H9 (cell line): Measurements from ENCODE around the gene SPATA18. TPM values are rescaled to one million over a fixed set of nuclear protein-coding genes. Genes with fewer than 3 reads are reported as not detected.
"Not testable (repeated sequence)": the region's sequence is repeated elsewhere in the genome, so short reads cannot be mapped to it uniquely, and the experiment has no call there.

Experiments
- DNase-seq: peaks from one replicate; pipeline ENCODE4 v3.0.0-alpha.2; 2017
- H2AFZ ChIP-seq: one replicate; pipeline ENCODE4 v1.6.1; 2013; ENCODE audit warnings: mild to moderate bottlenecking, low read length, control low read depth, moderate library complexity
- H2AK5ac ChIP-seq: 2 replicates; pipeline ENCODE4 v1.6.1; 2013; ENCODE audit warnings: low read length, control low read depth, mixed read lengths; ENCODE audit not compliant: insufficient read length
- H2BK120ac ChIP-seq: one replicate; pipeline ENCODE4 v1.6.1; 2013; ENCODE audit warnings: low read depth, mild to moderate bottlenecking, low read length, control low read depth, inconsistent platforms; ENCODE audit not compliant: poor library complexity, severe bottlenecking
- H2BK12ac ChIP-seq: 2 replicates; pipeline ENCODE4 v1.6.1; 2013; ENCODE audit warnings: low read length, control low read depth, mixed read lengths, low read depth; ENCODE audit not compliant: insufficient read length
- H2BK15ac ChIP-seq: 2 replicates; pipeline ENCODE4 v1.6.1; 2013; ENCODE audit warnings: low read depth, low read length, control low read depth
- H2BK20ac ChIP-seq: one replicate; pipeline ENCODE4 v1.6.1; 2013; ENCODE audit warnings: low read depth, mild to moderate bottlenecking, low read length, control low read depth, inconsistent platforms; ENCODE audit not compliant: poor library complexity, severe bottlenecking
- H2BK5ac ChIP-seq: 2 replicates; pipeline ENCODE4 v1.6.1; 2013; ENCODE audit warnings: low read length, control low read depth, mixed read lengths; ENCODE audit not compliant: insufficient read length
- H3K14ac ChIP-seq: 2 replicates; pipeline ENCODE4 v1.6.1; 2013; ENCODE audit warnings: low read length, control low read depth; ENCODE audit not compliant: insufficient read depth
- H3K18ac ChIP-seq: 2 replicates; pipeline ENCODE4 v1.6.1; 2013; ENCODE audit warnings: low read depth, mild to moderate bottlenecking, mixed read lengths, low read length, control low read depth; ENCODE audit not compliant: insufficient read length
- H3K23ac ChIP-seq: 2 replicates; pipeline ENCODE4 v1.6.1; 2013; ENCODE audit warnings: low read length, control low read depth, mixed read lengths, low read depth; ENCODE audit not compliant: insufficient read length
- H3K23me2 ChIP-seq: 2 replicates; pipeline ENCODE4 v1.6.1; 2013; ENCODE audit warnings: low read depth, mild to moderate bottlenecking, mixed read lengths, low read length, control low read depth; ENCODE audit not compliant: insufficient read length, poor library complexity, severe bottlenecking
- H3K27ac ChIP-seq: 2 replicates; pipeline ENCODE4 v1.5.1; 2013; ENCODE audit warnings: low read length, control low read depth, mixed read lengths, low read depth; ENCODE audit not compliant: insufficient read length
- H3K27me3 ChIP-seq: 2 replicates; pipeline ENCODE4 v1.6.1; 2013; ENCODE audit warnings: low read length, control low read depth, inconsistent platforms; ENCODE audit not compliant: insufficient read depth
- H3K4ac ChIP-seq: 2 replicates; pipeline ENCODE4 v1.6.1; 2013; ENCODE audit warnings: low read depth, mild to moderate bottlenecking, control low read depth, inconsistent platforms, low read length, moderate library complexity
- H3K4me1 ChIP-seq: 2 replicates; pipeline ENCODE4 v1.6.1; 2013; ENCODE audit warnings: low read length, control low read depth, inconsistent platforms; ENCODE audit not compliant: insufficient read depth
- H3K4me2 ChIP-seq: 2 replicates; pipeline ENCODE4 v1.6.1; 2013; ENCODE audit warnings: low read length, control low read depth, mixed read lengths; ENCODE audit not compliant: insufficient read length, insufficient read depth
- H3K56ac ChIP-seq: 2 replicates; pipeline ENCODE4 v1.6.1; 2013; ENCODE audit warnings: low read depth, mild to moderate bottlenecking, mixed read lengths, low read length, control low read depth; ENCODE audit not compliant: insufficient read length
- H3K79me1 ChIP-seq: 2 replicates; pipeline ENCODE4 v1.6.1; 2013; ENCODE audit warnings: low read depth, mild to moderate bottlenecking, moderate library complexity, low read length, control low read depth, inconsistent platforms; ENCODE audit not compliant: insufficient read depth, poor library complexity, severe bottlenecking
- H3K79me2 ChIP-seq: 2 replicates; pipeline ENCODE4 v1.6.1; 2013; ENCODE audit warnings: low read length, control low read depth, inconsistent platforms; ENCODE audit not compliant: insufficient read depth
- H3K9ac ChIP-seq: 2 replicates; pipeline ENCODE4 v1.6.1; 2013; ENCODE audit warnings: low read length, control low read depth, mixed read lengths; ENCODE audit not compliant: insufficient read length; ENCODE audit errors: extremely low read depth
- H3K9me3 ChIP-seq: one replicate; pipeline ENCODE4 v1.6.1; 2013; ENCODE audit warnings: low read depth, low read length, inconsistent platforms; ENCODE audit not compliant: control insufficient read depth
- H3T11ph ChIP-seq: one replicate; pipeline ENCODE4 v1.6.1; 2013; ENCODE audit warnings: mild to moderate bottlenecking, low read length, control low read depth, inconsistent platforms
- H4K20me1 ChIP-seq: one replicate; pipeline ENCODE4 v1.6.1; 2013; ENCODE audit not compliant: control insufficient read depth, insufficient read length, insufficient read depth
- H4K5ac ChIP-seq: 2 replicates; pipeline ENCODE4 v1.6.1; 2013; ENCODE audit warnings: low read depth, mild to moderate bottlenecking, mixed read lengths, low read length, control low read depth; ENCODE audit not compliant: insufficient read length
- H4K8ac ChIP-seq: replicated peaks from 2 replicates; pipeline ENCODE4 v1.6.1; 2013; ENCODE audit warnings: low read length, control low read depth, mixed read lengths, low read depth; ENCODE audit not compliant: insufficient read length
- H4K91ac ChIP-seq: 2 replicates; pipeline ENCODE4 v1.6.1; 2013; ENCODE audit warnings: low read depth, mild to moderate bottlenecking, moderate library complexity, mixed read lengths, low read length, control low read depth; ENCODE audit not compliant: insufficient read length
- H3K27ac Mint-ChIP-seq, 3 experiments: 2 replicates in 2 of 3; 3 replicates in 1 of 3; pipeline ENCODE4 v1.8.0; 2020 to 2021; ENCODE audit warnings: mixed read lengths in 3 of 3, mild to moderate bottlenecking in 1 of 3, moderate library complexity in 1 of 3
- H3K27me3 Mint-ChIP-seq: 2 replicates; pipeline ENCODE4 v1.8.0; 2021; ENCODE audit warnings: low read depth, mild to moderate bottlenecking, moderate library complexity, mixed read lengths
- H3K36me3 Mint-ChIP-seq, 3 experiments: 2 replicates in 2 of 3; 3 replicates in 1 of 3; pipeline ENCODE4 v1.8.0; 2020 to 2021; ENCODE audit warnings: low read depth in 3 of 3, mixed read lengths in 3 of 3; ENCODE audit not compliant: insufficient read depth in 1 of 3
- H3K4me1 Mint-ChIP-seq, 2 experiments: 2 replicates each; pipeline ENCODE4 v1.8.0; 2020; ENCODE audit warnings: mixed read lengths in 2 of 2
- H3K4me3 Mint-ChIP-seq, 2 experiments: 2 replicates in 1 of 2; 3 replicates in 1 of 2; pipeline ENCODE4 v1.8.0; 2020 to 2021; ENCODE audit warnings: mild to moderate bottlenecking in 2 of 2, mixed read lengths in 2 of 2, moderate library complexity in 1 of 2
- H3K9me3 Mint-ChIP-seq, 2 experiments: 2 replicates in 1 of 2; 3 replicates in 1 of 2; pipeline ENCODE4 v1.8.0; 2020; ENCODE audit warnings: mild to moderate bottlenecking in 2 of 2, mixed read lengths in 2 of 2, moderate library complexity in 1 of 2
- WGBS: extraction: QIAGEN DNeasy Blood & Tissue Kit; methylation state at CpG from one replicate; pipeline ENCODE4 v1.1.7; 2013; ENCODE audit warnings: missing lambda C conversion rate, low lambda C conversion rate, mixed read lengths; ENCODE audit not compliant: insufficient read length; ENCODE audit errors: extremely low coverage; 5-methylcytosine and 5-hydroxymethylcytosine counted together
- total RNA-seq: library from RNA; stranded (reverse); gene quantifications from 2 replicates; pipeline ENCODE4 v1.2.1, GENCODE V29; 2021
- TF ChIP-seq, protein P1 (sequence below): fragments of 200-600 bp; sonication (generic); conservative IDR thresholded peaks from 3 replicates; pipeline ENCODE4 v1.8.0; 2021; ENCODE audit warnings: antibody characterized with exemption, mild to moderate bottlenecking

Gene SPATA18
- total RNA-seq, 1 experiment from 2014 or later: 3.9 TPM

DNA sequence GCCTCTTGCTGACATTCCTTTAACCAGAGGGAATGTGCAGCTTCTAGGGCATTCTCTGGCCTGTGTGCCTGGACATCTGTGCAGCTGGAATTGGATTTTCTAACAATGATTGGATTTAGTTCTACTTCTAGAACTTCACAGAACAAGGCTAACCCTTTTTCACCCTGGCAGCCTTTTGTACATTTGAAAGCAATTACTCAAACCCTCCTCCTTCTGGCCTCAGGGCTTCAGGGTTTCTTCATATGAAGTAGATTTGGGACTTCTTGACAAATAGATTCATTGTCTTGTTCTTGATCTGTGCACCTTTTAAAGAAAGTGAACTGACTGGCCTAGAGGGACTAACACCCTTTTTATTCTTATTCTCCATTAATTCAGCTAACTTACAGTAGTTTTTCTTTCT, 30.1 kb downstream of the SPATA18 start:
- H3K9ac ChIP-seq: no peak overlapping the region
- DNase-seq: no peak
- no peak overlapping the region for H3K23ac ChIP-seq
- H2BK12ac ChIP-seq: no peak overlapping the region
- no peaks in the 10 kb centered on the region for H3K79me1 ChIP-seq
- H2BK15ac ChIP-seq: no peak overlapping the region
- no peaks in the 10 kb centered on the region for H3K27me3 ChIP-seq
- no peaks in the 10 kb centered on the region for H3K36me3 Mint-ChIP-seq
- H3K4me1 Mint-ChIP-seq: peaks cover 2% of the 10 kb centered on the region in 2 experiments; a peak in 2 of 4 replicates
- no peak overlapping the region for H4K91ac ChIP-seq
- no peaks in the 10 kb centered on the region for H3K79me2 ChIP-seq
- no peak overlapping the region for H3K27ac Mint-ChIP-seq
- H3K27ac ChIP-seq: no peak overlapping the region
- TF ChIP-seq, protein P1, sequence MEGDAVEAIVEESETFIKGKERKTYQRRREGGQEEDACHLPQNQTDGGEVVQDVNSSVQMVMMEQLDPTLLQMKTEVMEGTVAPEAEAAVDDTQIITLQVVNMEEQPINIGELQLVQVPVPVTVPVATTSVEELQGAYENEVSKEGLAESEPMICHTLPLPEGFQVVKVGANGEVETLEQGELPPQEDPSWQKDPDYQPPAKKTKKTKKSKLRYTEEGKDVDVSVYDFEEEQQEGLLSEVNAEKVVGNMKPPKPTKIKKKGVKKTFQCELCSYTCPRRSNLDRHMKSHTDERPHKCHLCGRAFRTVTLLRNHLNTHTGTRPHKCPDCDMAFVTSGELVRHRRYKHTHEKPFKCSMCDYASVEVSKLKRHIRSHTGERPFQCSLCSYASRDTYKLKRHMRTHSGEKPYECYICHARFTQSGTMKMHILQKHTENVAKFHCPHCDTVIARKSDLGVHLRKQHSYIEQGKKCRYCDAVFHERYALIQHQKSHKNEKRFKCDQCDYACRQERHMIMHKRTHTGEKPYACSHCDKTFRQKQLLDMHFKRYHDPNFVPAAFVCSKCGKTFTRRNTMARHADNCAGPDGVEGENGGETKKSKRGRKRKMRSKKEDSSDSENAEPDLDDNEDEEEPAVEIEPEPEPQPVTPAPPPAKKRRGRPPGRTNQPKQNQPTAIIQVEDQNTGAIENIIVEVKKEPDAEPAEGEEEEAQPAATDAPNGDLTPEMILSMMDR: no peak
- no peak overlapping the region for H3K4me2 ChIP-seq
- no peak overlapping the region for H3K4me3 Mint-ChIP-seq
- H3K56ac ChIP-seq: no peak overlapping the region
- no peak overlapping the region for H3K18ac ChIP-seq
- H2BK5ac ChIP-seq: no peak overlapping the region
- no peak overlapping the region for H2AFZ ChIP-seq
- no peaks in the 10 kb centered on the region for H3K9me3 Mint-ChIP-seq
- no peak overlapping the region for H3T11ph ChIP-seq
- H3K23me2 ChIP-seq: no peaks in the 10 kb centered on the region
- H3K4ac ChIP-seq: no peak overlapping the region
- no peaks in the 10 kb centered on the region for H3K4me1 ChIP-seq
- H4K5ac ChIP-seq: no peak overlapping the region
- H3K14ac ChIP-seq: no peak overlapping the region
- H3K9me3 ChIP-seq: no peaks in the 10 kb centered on the region
- H2AK5ac ChIP-seq: no peak overlapping the region
- no peaks in the 10 kb centered on the region for H4K20me1 ChIP-seq
- no peak overlapping the region for H2BK120ac ChIP-seq
- peaks cover 14% of the 10 kb centered on the region for H3K27me3 Mint-ChIP-seq
- no peak overlapping the region for H2BK20ac ChIP-seq
- H4K8ac ChIP-seq: no peak overlapping the region

DNA sequence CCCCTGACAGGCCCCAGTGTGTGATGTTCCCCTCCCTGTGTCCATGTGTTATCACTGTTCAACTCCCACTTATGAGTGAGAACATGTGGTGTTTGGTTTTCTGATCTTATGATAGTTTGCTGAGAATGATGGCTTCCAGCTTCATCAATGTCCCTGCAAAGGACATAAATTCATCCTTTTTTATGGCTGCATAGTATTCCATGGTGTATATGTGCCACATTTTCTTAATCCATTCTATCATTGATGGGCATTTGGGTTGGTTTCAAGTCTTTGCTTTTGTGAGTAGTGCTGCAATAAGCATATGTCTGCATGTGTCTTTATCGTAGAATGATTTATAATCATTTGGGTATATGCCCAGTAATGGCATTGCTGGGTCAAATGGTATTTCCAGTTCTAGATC, 35.3 kb downstream of the SPATA18 start:
- H3K27ac ChIP-seq, H3T11ph ChIP-seq, H3K4me1 ChIP-seq, H4K8ac ChIP-seq, H3K9me3 ChIP-seq, H3K4me2 ChIP-seq, H3K9me3 Mint-ChIP-seq, H4K5ac ChIP-seq, H2BK12ac ChIP-seq, H4K91ac ChIP-seq, H2AK5ac ChIP-seq, H3K27me3 ChIP-seq, H3K14ac ChIP-seq, H3K23me2 ChIP-seq, H2AFZ ChIP-seq, H4K20me1 ChIP-seq, H3K9ac ChIP-seq, H2BK5ac ChIP-seq, H3K79me2 ChIP-seq, H3K56ac ChIP-seq, H3K4me3 Mint-ChIP-seq, H3K27ac Mint-ChIP-seq, H2BK15ac ChIP-seq, H2BK120ac ChIP-seq, H3K23ac ChIP-seq, H3K79me1 ChIP-seq, H2BK20ac ChIP-seq, H3K4me1 Mint-ChIP-seq, DNase-seq, H3K18ac ChIP-seq, H3K36me3 Mint-ChIP-seq, H3K4ac ChIP-seq, H3K27me3 Mint-ChIP-seq: not testable (repeated sequence)
- WGBS: no CpG with 5 or more reads among the region's 1 CpG
